Measurements from ENCODE around the gene MDM1.

GRCh38 chr12:68325966-68326365 lies 6.2 kb downstream of the MDM1 start:
- TF ChIP-seq POLR2A (IDR thresholded peaks at IDR 0.05; ENCODE audit: low read depth, low read length) = no peak
- no peak for TF ChIP-seq POLR2AphosphoS5 (IDR thresholded peaks at IDR 0.05; ENCODE audit: low read depth, low read length)
- no peak for TF ChIP-seq TAF1 (IDR thresholded peaks at IDR 0.05; ENCODE audit: low read depth, low read length)
- no peak for TF ChIP-seq PAX5 (IDR thresholded peaks at IDR 0.05; ENCODE audit: insufficient read depth, low read length, severe bottlenecking)
- no peak for TF ChIP-seq SPI1 (IDR thresholded peaks at IDR 0.05; ENCODE audit: low read depth, low read length)
- no peak for TF ChIP-seq POU2F2 (IDR thresholded peaks at IDR 0.05; ENCODE audit: low read depth, low read length)

All from GM12891 (cell line).